ENCODE data around the gene FOXP2. TPM values are rescaled to one million over a fixed set of nuclear protein-coding genes. Genes with fewer than 3 reads are reported as not detected.
"Not testable (repeated sequence)": the region's sequence is repeated elsewhere in the genome, so short reads cannot be mapped to it uniquely, and the experiment has no call there.

FOXP2 gene
- 10 to 100 TPM in 1 of 8 experiments, 1 to 10 TPM in 7; 1.1 to 10.3 (median 6.7) TPM for total RNA-seq

GRCh38 chr7:114414156-114415063, at the start of gene FOXP2:
Gene FOXP2 (plus strand): TSS chr7:114414815. CDS start chr7:114426512, 11,697 bp downstream.
- Histone ChIP-seq H3K4me1 (replicated peaks in 1 of 2) (peaks cover 46 to 62% of the 10 kb centered on the region in 2 donors), H3K4me3 (peak within 1 kb of the TSS; percentile 33 to 41 (median 35)), H3K27ac (peak within 1 kb of the TSS; percentile 13 to 57)
- in situ Hi-C loops (cut with MboI; ENCODE audit: low pct_unique_long_range_greater_than_20kb in 2 of 9, low sequenced_read_pairs in 9 of 9, unreplicated experiment in 9 of 9) = loop anchor here in 2 of 9 experiments (10.0 to 25.0 kb wide), 2 partner anchors 327 to 330 kb away; no protein-coding TSS in a partner anchor
- 0 to 33% (median 0%) methylated on average over 1 to 2 of the region's 2 CpGs; no CpG with 5 or more reads in 4 of the 10 experiments for WGBS, 10 experiments
- peak; percentile 39 to 71 (median 49) for ATAC-seq (replicated peaks in 6 of 8)

GRCh38 chr7:114365791-114366190, 48.8 kb upstream of the FOXP2 start:
- no peak overlapping the region for H3K4me3 ChIP-seq
- no peak for ATAC-seq (replicated peaks in 6 of 8)
- no peak overlapping the region for H3K27ac ChIP-seq
- in situ Hi-C loops (cut with MboI; ENCODE audit: low pct_unique_long_range_greater_than_20kb in 2 of 9, low sequenced_read_pairs in 9 of 9, unreplicated experiment in 9 of 9) = no loop called here
- WGBS, 10 experiments = 14 to 100% (median 56%) methylated on average over 1 to 2 of the region's 2 CpGs; no CpG with 5 or more reads in 1 of the 10 experiments
- H3K4me1 ChIP-seq (replicated peaks in 1 of 2) = peaks cover 8 to 25% of the 10 kb centered on the region in 2 donors

GRCh38 chr7:114368492-114368891, 46.1 kb upstream of the FOXP2 start:
- peak in 1 of 8 experiments; percentile 21 for ATAC-seq (replicated peaks in 6 of 8)
- in situ Hi-C loops (cut with MboI; ENCODE audit: low pct_unique_long_range_greater_than_20kb in 2 of 9, low sequenced_read_pairs in 9 of 9, unreplicated experiment in 9 of 9) = no loop called here
- WGBS, 10 experiments = 0 to 100% (median 62%) methylated on average over 1 to 2 of the region's 2 CpGs; no CpG with 5 or more reads in 2 of the 10 experiments

GRCh38 chr7:114369294-114369693, 45.3 kb upstream of the FOXP2 start:
- ATAC-seq (replicated peaks in 6 of 8) = no peak
- 14 to 91% (median 80%) methylated on average over 1 to 2 of the region's 2 CpGs for WGBS, 10 experiments
- H3K27ac ChIP-seq = no peak overlapping the region
- peaks cover 4 to 20% of the 10 kb centered on the region in 2 donors for H3K4me1 ChIP-seq (replicated peaks in 1 of 2)
- no peak overlapping the region for H3K4me3 ChIP-seq
- in situ Hi-C loops (cut with MboI; ENCODE audit: low pct_unique_long_range_greater_than_20kb in 2 of 9, low sequenced_read_pairs in 9 of 9, unreplicated experiment in 9 of 9) = no loop called here

More at GRCh38 chr7:114368492-114368891, 46.1 kb upstream of the FOXP2 start:
- Histone ChIP-seq H3K27ac (no peak overlapping the region), H3K4me1 (replicated peaks in 1 of 2) (peaks cover 8 to 25% of the 10 kb centered on the region in 2 donors), H3K4me3 (no peak overlapping the region)

- no peak for ATAC-seq (replicated peaks in 6 of 8)
- in situ Hi-C loops (cut with MboI; ENCODE audit: low pct_unique_long_range_greater_than_20kb in 2 of 9, low sequenced_read_pairs in 9 of 9, unreplicated experiment in 9 of 9) = no loop called here
- WGBS, 10 experiments = 42 to 97% (median 74%) methylated on average over 1 to 5 of the region's 5 CpGs
- Histone ChIP-seq H3K4me1 (replicated peaks in 1 of 2) (no peaks in the 10 kb centered on the region), H3K27ac (no peak overlapping the region), H3K4me3 (no peak overlapping the region)
Measured at GRCh38 chr7:114372619-114373018, 42.0 kb upstream of the FOXP2 start.

GRCh38 chr7:114375907-114376306, 38.7 kb upstream of the FOXP2 start:
- peak in 2 of 8 experiments; percentile 23 to 53 for ATAC-seq (replicated peaks in 6 of 8)
- no peak overlapping the region for H3K4me3 ChIP-seq
- H3K27ac ChIP-seq = no peak overlapping the region
- H3K4me1 ChIP-seq (replicated peaks in 1 of 2) = no peaks in the 10 kb centered on the region
- in situ Hi-C loops (cut with MboI; ENCODE audit: low pct_unique_long_range_greater_than_20kb in 2 of 9, low sequenced_read_pairs in 9 of 9, unreplicated experiment in 9 of 9) = no loop called here

- H3K4me3 ChIP-seq; H3K4me1 ChIP-seq (replicated peaks in 1 of 2); H3K27ac ChIP-seq; in situ Hi-C loops (cut with MboI; ENCODE audit: low pct_unique_long_range_greater_than_20kb in 2 of 9, low sequenced_read_pairs in 9 of 9, unreplicated experiment in 9 of 9); ATAC-seq (replicated peaks in 6 of 8): not testable (repeated sequence)
- WGBS, 10 experiments = 90 to 93% (median 90%) methylated on average over 2 to 5 of the region's 7 CpGs; no CpG with 5 or more reads in 7 of the 10 experiments
Measured at GRCh38 chr7:114383946-114384345, 30.7 kb upstream of the FOXP2 start.

- H3K4me3 ChIP-seq; H3K4me1 ChIP-seq (replicated peaks in 1 of 2); H3K27ac ChIP-seq; in situ Hi-C loops (cut with MboI; ENCODE audit: low pct_unique_long_range_greater_than_20kb in 2 of 9, low sequenced_read_pairs in 9 of 9, unreplicated experiment in 9 of 9); ATAC-seq (replicated peaks in 6 of 8): not testable (repeated sequence)
- 20 to 86% (median 43%) methylated on average over 1 to 3 of the region's 3 CpGs; no CpG with 5 or more reads in 5 of the 10 experiments for WGBS, 10 experiments
Measured at GRCh38 chr7:114384346-114384745, 30.3 kb upstream of the FOXP2 start.

- in situ Hi-C loops (cut with MboI; ENCODE audit: low pct_unique_long_range_greater_than_20kb in 2 of 9, low sequenced_read_pairs in 9 of 9, unreplicated experiment in 9 of 9) = no loop called here
- H3K4me1 ChIP-seq (replicated peaks in 1 of 2) = no peaks in the 10 kb centered on the region
- no peak for ATAC-seq (replicated peaks in 6 of 8)
- no peak overlapping the region for H3K4me3 ChIP-seq
- no peak overlapping the region for H3K27ac ChIP-seq
Measured at GRCh38 chr7:114388021-114388420, 26.6 kb upstream of the FOXP2 start.

GRCh38 chr7:114392686-114393085, 21.9 kb upstream of the FOXP2 start:
- no peak overlapping the region for H3K4me3 ChIP-seq
- in situ Hi-C loops (cut with MboI; ENCODE audit: low pct_unique_long_range_greater_than_20kb in 2 of 9, low sequenced_read_pairs in 9 of 9, unreplicated experiment in 9 of 9) = no loop called here
- no peaks in the 10 kb centered on the region for H3K4me1 ChIP-seq (replicated peaks in 1 of 2)
- WGBS, 10 experiments = 90 to 100% (median 95%) methylated on average over 1 to 2 of the region's 2 CpGs; no CpG with 5 or more reads in 5 of the 10 experiments
- no peak for ATAC-seq (replicated peaks in 6 of 8)
- no peak overlapping the region for H3K27ac ChIP-seq

GRCh38 chr7:114402876-114403635, 11.6 kb upstream of the FOXP2 start:
- Histone ChIP-seq H3K4me1 (replicated peaks in 1 of 2) (no peaks in the 10 kb centered on the region), H3K27ac (no peak overlapping the region), H3K4me3 (no peak overlapping the region)
- no peak for ATAC-seq (replicated peaks in 6 of 8)
- WGBS, 10 experiments = 20 to 92% (median 44%) methylated on average over 1 to 2 of the region's 2 CpGs; no CpG with 5 or more reads in 2 of the 10 experiments
- in situ Hi-C loops (cut with MboI; ENCODE audit: low pct_unique_long_range_greater_than_20kb in 2 of 9, low sequenced_read_pairs in 9 of 9, unreplicated experiment in 9 of 9) = loop anchor here in 1 of 9 experiments (25.0 kb wide), 1 partner anchor 316 kb away; no protein-coding TSS in a partner anchor

- WGBS, 10 experiments = 22 to 62% (median 34%) methylated on average over 2 of the region's 2 CpGs
- H3K4me1 ChIP-seq (replicated peaks in 1 of 2) = no peaks in the 10 kb centered on the region
- H3K4me3 ChIP-seq = no peak overlapping the region
- in situ Hi-C loops (cut with MboI; ENCODE audit: low pct_unique_long_range_greater_than_20kb in 2 of 9, low sequenced_read_pairs in 9 of 9, unreplicated experiment in 9 of 9) = loop anchor here in 1 of 9 experiments (25.0 kb wide), 1 partner anchor 318 kb away; no protein-coding TSS in a partner anchor
- no peak overlapping the region for H3K27ac ChIP-seq
- ATAC-seq (replicated peaks in 6 of 8) = peak in 3 of 8 experiments; percentile 26 to 56 (median 46)
Measured at GRCh38 chr7:114405427-114405826, 9.2 kb upstream of the FOXP2 start.

GRCh38 chr7:114409750-114410149, 4.9 kb upstream of the FOXP2 start:
- Histone ChIP-seq H3K4me1 (replicated peaks in 1 of 2) (peaks cover 27 to 31% of the 10 kb centered on the region in 2 donors), H3K4me3 (no peak overlapping the region), H3K27ac (no peak overlapping the region)
- ATAC-seq (replicated peaks in 6 of 8) = no peak
- 73 to 100% (median 100%) methylated on average over 1 of the region's 1 CpG; no CpG with 5 or more reads in 4 of the 10 experiments for WGBS, 10 experiments
- in situ Hi-C loops (cut with MboI; ENCODE audit: low pct_unique_long_range_greater_than_20kb in 2 of 9, low sequenced_read_pairs in 9 of 9, unreplicated experiment in 9 of 9) = loop anchor here in 2 of 9 experiments (10.0 to 25.0 kb wide), 2 partner anchors 322 to 325 kb away; no protein-coding TSS in a partner anchor

Measured in motor neuron (in vitro differentiated cells).